Ovary (tissue), 3 donors: ENCODE data around the gene GPR3.

Source experiments
- EP300 ChIP-seq: sonication (generic); formaldehyde crosslinking; IDR thresholded peaks from one replicate; pipeline ENCODE4 v1.6.1; 2017; ENCODE audit warnings: antibody characterized with exemption
- TF ChIP-seq, protein P1 (sequence below), 3 donors: fragments of 450-650 bp in 2 of 3; fragments of 200-600 bp in 1 of 3; IDR thresholded peaks; one replicate each; pipeline versions ENCODE4 v1.5.1 to v1.8.0; 2016 to 2022; ENCODE audit warnings: antibody characterized with exemption in 3 of 3, mild to moderate bottlenecking in 1 of 3
- donor health status: DM: no; HTN: no; CAD: no.

DNA sequence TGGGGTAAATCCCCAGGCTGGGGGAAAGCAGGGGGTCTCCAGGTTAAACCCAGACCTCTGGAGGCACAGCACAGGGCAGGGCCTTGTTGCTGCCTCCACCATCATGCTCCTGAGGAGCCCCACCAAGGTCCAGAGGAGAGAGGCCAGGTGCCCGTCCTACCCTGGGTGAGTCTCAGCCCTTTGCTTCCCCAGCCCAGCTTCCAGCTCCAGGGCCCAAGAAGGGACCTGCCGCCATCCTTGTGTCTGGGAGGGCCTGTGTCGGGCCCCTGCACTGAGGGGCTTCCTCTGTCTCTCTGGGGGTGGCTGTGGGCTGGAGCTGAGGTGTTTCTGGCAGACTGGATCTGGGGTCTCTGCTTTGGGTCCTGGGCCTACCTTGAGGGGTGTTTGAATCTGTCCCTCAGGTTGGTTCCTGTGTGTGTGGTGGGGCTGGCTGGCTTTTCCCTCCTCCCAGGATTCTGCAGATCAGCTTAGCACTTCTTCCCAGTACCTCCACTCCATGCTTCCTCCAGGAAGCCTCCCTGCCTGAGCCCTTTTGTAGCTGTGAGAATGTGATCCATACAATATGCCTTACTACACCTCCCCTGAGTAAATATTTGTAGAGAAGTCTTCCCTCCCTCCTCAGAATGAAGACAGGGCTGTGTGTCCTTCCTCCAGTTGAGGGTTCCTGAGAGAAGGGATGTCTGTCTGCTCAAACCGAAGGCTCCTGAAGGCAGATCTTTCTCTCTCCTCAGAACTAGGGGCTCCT, 6.2 kb downstream of the GPR3 start:
- TF ChIP-seq, protein P1, sequence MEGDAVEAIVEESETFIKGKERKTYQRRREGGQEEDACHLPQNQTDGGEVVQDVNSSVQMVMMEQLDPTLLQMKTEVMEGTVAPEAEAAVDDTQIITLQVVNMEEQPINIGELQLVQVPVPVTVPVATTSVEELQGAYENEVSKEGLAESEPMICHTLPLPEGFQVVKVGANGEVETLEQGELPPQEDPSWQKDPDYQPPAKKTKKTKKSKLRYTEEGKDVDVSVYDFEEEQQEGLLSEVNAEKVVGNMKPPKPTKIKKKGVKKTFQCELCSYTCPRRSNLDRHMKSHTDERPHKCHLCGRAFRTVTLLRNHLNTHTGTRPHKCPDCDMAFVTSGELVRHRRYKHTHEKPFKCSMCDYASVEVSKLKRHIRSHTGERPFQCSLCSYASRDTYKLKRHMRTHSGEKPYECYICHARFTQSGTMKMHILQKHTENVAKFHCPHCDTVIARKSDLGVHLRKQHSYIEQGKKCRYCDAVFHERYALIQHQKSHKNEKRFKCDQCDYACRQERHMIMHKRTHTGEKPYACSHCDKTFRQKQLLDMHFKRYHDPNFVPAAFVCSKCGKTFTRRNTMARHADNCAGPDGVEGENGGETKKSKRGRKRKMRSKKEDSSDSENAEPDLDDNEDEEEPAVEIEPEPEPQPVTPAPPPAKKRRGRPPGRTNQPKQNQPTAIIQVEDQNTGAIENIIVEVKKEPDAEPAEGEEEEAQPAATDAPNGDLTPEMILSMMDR (IDR thresholded peaks at IDR 0.05) = no peak
- TF ChIP-seq EP300 = no peak
